Activated T-helper 1 cell treated with anti-CD3 and anti-CD28 coated beads, Interleukin-12 subunit alpha, Interleukin-12 subunit beta, Interleukin-2, Interleukin-4 antibody, amounts not matched to agents 30 ng/mL and 10 ng/mL and 1 ng/mL, durations not matched to agents 14 hours and 24 hours and 36 hours (primary cell): ENCODE data around the gene RIC1. TPM values are rescaled to one million over a fixed set of nuclear protein-coding genes. Genes with fewer than 3 reads are reported as not detected.
A peak's percentile ranks its signal among the peaks of the same experiment; 100 is the strongest.
"Not testable (repeated sequence)": the region's sequence is repeated elsewhere in the genome, so short reads cannot be mapped to it uniquely, and the experiment has no call there.

ENCODE experiments used
- DNase-seq: peaks from one replicate; pipeline ENCODE4 v3.0.0; 2021; ENCODE audit warnings: low spot score
- H3K27ac Mint-ChIP-seq: one replicate; pipeline ENCODE4 v1.8.0; 2021; ENCODE audit warnings: mild to moderate bottlenecking, mixed read lengths
- H3K27me3 Mint-ChIP-seq: one replicate; pipeline ENCODE4 v1.8.0; 2022; ENCODE audit warnings: mild to moderate bottlenecking, moderate library complexity, mixed read lengths; ENCODE audit not compliant: insufficient read depth
- H3K36me3 Mint-ChIP-seq: one replicate; pipeline ENCODE4 v1.8.0; 2021; ENCODE audit warnings: low read depth, mixed read lengths
- H3K4me1 Mint-ChIP-seq: one replicate; pipeline ENCODE4 v1.8.0; 2021; ENCODE audit warnings: low read depth, mixed read lengths
- H3K4me3 Mint-ChIP-seq: one replicate; pipeline ENCODE4 v1.8.0; 2021; ENCODE audit warnings: mild to moderate bottlenecking, moderate library complexity, mixed read lengths
- H3K9me3 Mint-ChIP-seq: one replicate; pipeline ENCODE4 v1.8.0; 2021; ENCODE audit warnings: mixed read lengths
- intact Hi-C: fragments of 100-400 bp; cut with micrococcal nuclease; formaldehyde crosslinking; loops from one replicate; pipeline ENCODE4 v1.15.1; 2024
- total RNA-seq: library from RNA; stranded (reverse); gene quantifications from 2 replicates; pipeline ENCODE4 v1.2.3, GENCODE V29; 2022

Gene RIC1
- total RNA-seq, 1 donor from 2014 or later: 20.9 TPM

- intact Hi-C loops: no loop called here
- no peak overlapping the region for H3K27ac Mint-ChIP-seq
- no peaks in the 10 kb centered on the region for H3K27me3 Mint-ChIP-seq
- peaks cover 18% of the 10 kb centered on the region for H3K9me3 Mint-ChIP-seq
- H3K4me3 Mint-ChIP-seq: no peak overlapping the region
- no peaks in the 10 kb centered on the region for H3K4me1 Mint-ChIP-seq
- H3K36me3 Mint-ChIP-seq: peaks cover 12% of the 10 kb centered on the region
- DNase-seq: no peak
Measured at GRCh38 chr9:5688109-5688508, 59.2 kb downstream of the RIC1 start.

DNA sequence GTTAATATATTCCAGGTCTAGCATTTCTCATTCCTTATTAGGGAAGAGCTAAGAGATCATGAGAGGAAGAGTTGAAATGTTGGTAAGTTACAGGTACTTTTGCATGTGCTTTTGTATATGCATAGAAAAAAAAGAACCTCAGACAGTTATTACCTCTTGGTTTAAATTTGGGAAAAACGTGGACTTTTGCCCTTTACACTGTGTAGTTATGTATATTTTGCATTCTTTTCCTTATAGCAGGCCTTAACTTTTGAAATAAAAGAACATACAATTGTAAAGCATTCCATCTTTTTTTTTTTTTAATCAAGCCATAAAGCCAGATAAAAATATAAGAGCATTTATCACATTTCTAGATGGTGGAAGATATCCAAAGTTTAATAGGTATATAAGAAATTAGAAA, 61.4 kb downstream of the RIC1 start:
- no peaks in the 10 kb centered on the region for H3K4me1 Mint-ChIP-seq
- H3K4me3 Mint-ChIP-seq: no peak overlapping the region
- H3K27ac Mint-ChIP-seq: no peak overlapping the region
- H3K36me3 Mint-ChIP-seq: peaks cover 7% of the 10 kb centered on the region
- no peaks in the 10 kb centered on the region for H3K27me3 Mint-ChIP-seq
- H3K9me3 Mint-ChIP-seq: peaks cover 9% of the 10 kb centered on the region
- no peak for DNase-seq
- intact Hi-C loops: no loop called here

DNA sequence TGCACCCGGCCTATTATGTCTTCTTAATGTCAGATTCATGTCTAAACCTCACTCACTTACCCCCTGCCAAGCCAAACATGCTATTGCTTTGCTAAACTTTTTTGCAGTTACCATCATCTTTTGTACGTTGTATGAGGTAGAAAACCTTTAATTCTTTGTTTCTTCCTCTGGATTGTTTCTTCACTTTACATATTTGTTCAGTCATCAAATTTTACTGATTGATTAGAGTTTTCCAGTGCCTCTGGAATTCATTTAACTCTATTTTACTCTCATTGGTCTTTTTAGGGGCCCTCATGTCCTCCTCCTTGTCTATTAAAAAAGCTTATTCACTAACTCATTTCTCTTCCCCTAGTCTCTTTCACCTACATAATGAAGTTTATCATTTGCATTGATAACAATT, 67.0 kb downstream of the RIC1 start:
- no peaks in the 10 kb centered on the region for H3K9me3 Mint-ChIP-seq
- intact Hi-C loops: no loop called here

DNA sequence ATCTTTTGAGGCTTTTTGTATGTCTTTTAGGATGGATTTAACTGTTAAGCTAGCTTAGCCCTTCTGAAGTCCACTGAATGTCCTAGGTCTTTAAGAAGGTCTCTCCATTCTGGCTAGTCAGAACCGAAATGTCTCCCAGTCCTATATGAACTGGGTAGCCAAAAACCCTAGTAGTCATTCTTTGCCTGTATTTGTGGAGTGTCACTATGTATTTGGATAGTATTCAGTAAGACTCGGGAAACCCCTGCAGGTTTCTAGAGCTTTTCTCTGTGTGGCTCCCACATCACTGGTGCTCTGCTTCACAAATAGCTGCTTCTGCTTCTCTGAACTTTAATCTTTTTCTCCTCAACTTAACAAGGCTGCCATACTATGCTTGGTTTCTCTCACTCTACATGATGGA, 68.0 kb downstream of the RIC1 start:
- Mint-ChIP-seq H3K9me3 (no peaks in the 10 kb centered on the region), H3K27me3 (no peaks in the 10 kb centered on the region), H3K27ac (no peak overlapping the region), H3K36me3 (peaks cover 10% of the 10 kb centered on the region), H3K4me3 (no peak overlapping the region), H3K4me1 (peaks cover 10% of the 10 kb centered on the region)
- DNase-seq: no peak
- intact Hi-C loops: no loop called here

More for the DNA sequence above, 67.0 kb downstream of the RIC1 start:
- H3K27ac Mint-ChIP-seq: peak overlapping the region; percentile 45
- peaks cover 7% of the 10 kb centered on the region for H3K4me1 Mint-ChIP-seq
- DNase-seq: no peak
- H3K36me3 Mint-ChIP-seq: peaks cover 9% of the 10 kb centered on the region
- H3K4me3 Mint-ChIP-seq: no peak overlapping the region
- H3K27me3 Mint-ChIP-seq: no peaks in the 10 kb centered on the region

DNA sequence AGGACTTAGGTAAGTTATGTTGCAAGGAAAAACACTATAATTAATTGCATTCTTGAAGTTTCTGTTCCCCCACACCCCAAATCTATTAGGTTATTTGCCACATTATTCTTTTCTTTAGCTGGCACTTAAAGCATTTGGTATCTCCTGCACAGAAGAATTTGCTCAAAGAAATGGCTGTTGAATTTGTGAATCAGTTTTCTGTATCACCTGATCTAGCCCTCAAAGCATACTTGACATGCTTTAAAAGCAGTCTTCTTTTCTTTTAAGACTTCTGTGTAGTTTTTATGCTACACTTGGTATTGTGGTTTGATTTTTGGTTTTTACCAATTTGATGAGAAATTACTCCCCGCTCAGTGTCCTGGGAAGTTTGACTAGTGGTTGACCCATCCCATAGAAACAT, 69.1 kb downstream of the RIC1 start:
- Mint-ChIP-seq H3K27ac (no peak overlapping the region), H3K9me3 (no peaks in the 10 kb centered on the region), H3K36me3 (peaks cover 16% of the 10 kb centered on the region), H3K27me3 (no peaks in the 10 kb centered on the region), H3K4me3 (no peak overlapping the region), H3K4me1 (peaks cover 14% of the 10 kb centered on the region)
- intact Hi-C loops: no loop called here
- DNase-seq: no peak

GRCh38 chr9:5698810-5699556, 70.1 kb downstream of the RIC1 start:
- Mint-ChIP-seq H3K4me1 (peaks cover 14% of the 10 kb centered on the region), H3K4me3 (no peak overlapping the region), H3K9me3 (no peaks in the 10 kb centered on the region), H3K27ac (no peak overlapping the region), H3K27me3 (no peaks in the 10 kb centered on the region), H3K36me3 (peaks cover 20% of the 10 kb centered on the region)
- no peak for DNase-seq
- intact Hi-C loops: no loop called here

- peaks cover 51% of the 10 kb centered on the region for H3K36me3 Mint-ChIP-seq
- no peaks in the 10 kb centered on the region for H3K4me1 Mint-ChIP-seq
- no peaks in the 10 kb centered on the region for H3K27me3 Mint-ChIP-seq
- intact Hi-C loops: no loop called here
- no peak for DNase-seq
- no peak overlapping the region for H3K4me3 Mint-ChIP-seq
- no peak overlapping the region for H3K27ac Mint-ChIP-seq
- H3K9me3 Mint-ChIP-seq: peaks cover 42% of the 10 kb centered on the region
Measured at GRCh38 chr9:5708414-5708813, 79.5 kb downstream of the RIC1 start.

DNA sequence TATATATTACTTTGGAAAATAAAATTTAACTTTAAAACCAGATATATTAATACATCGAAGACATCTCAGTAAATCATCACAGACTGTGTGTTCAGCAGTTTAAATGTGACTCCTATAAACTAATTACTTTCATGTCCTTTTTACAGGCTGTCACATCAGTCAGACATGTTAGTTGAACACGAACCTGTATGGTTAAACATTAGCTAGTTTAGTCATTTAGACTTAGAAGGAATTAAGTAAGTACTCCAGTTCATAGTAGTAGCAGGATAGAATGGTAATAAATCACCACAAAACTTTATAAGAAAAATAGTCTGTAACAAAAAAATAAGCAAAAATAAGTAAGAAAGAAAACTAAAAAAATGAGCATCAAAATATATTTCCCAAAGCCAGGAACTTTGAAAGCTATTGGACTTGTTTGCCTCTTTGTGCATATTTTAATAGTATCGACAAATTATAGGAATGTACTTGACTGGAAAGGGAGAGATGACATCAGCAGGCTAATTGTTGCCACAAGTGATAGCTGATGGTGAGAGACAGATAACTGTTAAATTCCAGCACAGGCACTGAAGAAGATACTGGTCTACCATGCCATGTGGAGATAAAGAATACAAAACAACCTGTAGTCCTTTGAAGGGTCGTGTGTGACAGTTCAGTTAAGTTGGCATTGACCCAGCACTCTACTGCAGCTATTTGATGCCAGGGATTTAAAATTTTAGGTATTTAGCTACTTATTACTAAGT, 83.9 kb downstream of the RIC1 start:
- Mint-ChIP-seq H3K27ac (no peak overlapping the region), H3K27me3 (no peaks in the 10 kb centered on the region), H3K9me3 (peaks cover 30% of the 10 kb centered on the region), H3K4me1 (no peaks in the 10 kb centered on the region), H3K4me3 (no peak overlapping the region), H3K36me3 (peaks cover 72% of the 10 kb centered on the region)
- no peak for DNase-seq
- intact Hi-C loops: no loop called here

- DNase-seq: no peak
- H3K36me3 Mint-ChIP-seq: peaks cover 59% of the 10 kb centered on the region
- H3K4me1 Mint-ChIP-seq: peaks cover 4% of the 10 kb centered on the region
- no peak overlapping the region for H3K4me3 Mint-ChIP-seq
- intact Hi-C loops: no loop called here
- H3K27me3 Mint-ChIP-seq: no peaks in the 10 kb centered on the region
- H3K27ac Mint-ChIP-seq: no peak overlapping the region
- H3K9me3 Mint-ChIP-seq: peaks cover 12% of the 10 kb centered on the region
Measured at GRCh38 chr9:5714501-5715401, 85.8 kb downstream of the RIC1 start.

GRCh38 chr9:5715548-5716127, 86.7 kb downstream of the RIC1 start:
- peaks cover 9% of the 10 kb centered on the region for H3K9me3 Mint-ChIP-seq
- peaks cover 4% of the 10 kb centered on the region for H3K4me1 Mint-ChIP-seq
- intact Hi-C loops: no loop called here
- H3K4me3 Mint-ChIP-seq: no peak overlapping the region
- H3K27me3 Mint-ChIP-seq: no peaks in the 10 kb centered on the region
- H3K27ac Mint-ChIP-seq: no peak overlapping the region
- DNase-seq: no peak
- peaks cover 54% of the 10 kb centered on the region for H3K36me3 Mint-ChIP-seq

GRCh38 chr9:5717434-5717833, 88.5 kb downstream of the RIC1 start:
- H3K4me3 Mint-ChIP-seq, H3K27ac Mint-ChIP-seq, intact Hi-C loops, H3K9me3 Mint-ChIP-seq, H3K27me3 Mint-ChIP-seq, DNase-seq, H3K4me1 Mint-ChIP-seq: not testable (repeated sequence)
- peaks cover 47% of the 10 kb centered on the region for H3K36me3 Mint-ChIP-seq

DNA sequence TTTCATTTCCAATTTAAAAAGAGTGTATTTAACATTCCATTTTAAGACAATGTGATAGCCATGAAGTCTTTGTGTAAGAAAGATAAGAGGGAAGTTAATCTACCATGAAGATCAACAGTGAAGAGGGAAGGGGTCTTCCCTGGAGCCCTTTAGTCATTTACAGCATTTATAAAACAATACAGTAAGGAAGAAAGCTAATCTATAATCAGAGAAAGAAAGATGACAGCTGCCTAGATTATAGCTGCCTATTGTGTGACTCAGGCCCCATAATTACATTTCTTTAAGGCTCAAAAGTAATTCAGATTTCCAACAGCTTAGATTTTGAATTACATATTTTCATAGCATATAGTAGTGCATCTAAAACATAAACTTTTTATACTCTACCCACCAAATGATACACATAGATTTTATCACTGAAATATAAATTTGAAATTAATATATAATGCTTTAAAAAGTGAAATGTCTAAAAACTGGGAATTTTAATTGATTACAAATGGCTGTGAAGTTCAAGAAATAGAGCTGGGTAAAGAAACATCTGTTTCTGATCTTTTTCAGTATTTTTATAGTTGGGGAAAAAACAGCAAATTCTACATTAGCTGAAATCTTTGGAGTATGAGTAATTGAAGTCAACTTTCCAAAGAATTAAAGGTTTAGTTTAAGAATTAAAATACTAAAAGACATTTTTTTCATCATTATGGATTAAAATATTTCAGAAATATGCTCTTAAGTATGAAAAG, 89.6 kb downstream of the RIC1 start:
- H3K27me3 Mint-ChIP-seq: no peaks in the 10 kb centered on the region
- H3K36me3 Mint-ChIP-seq: peaks cover 48% of the 10 kb centered on the region
- H3K9me3 Mint-ChIP-seq: peaks cover 5% of the 10 kb centered on the region
- no peak for DNase-seq
- H3K4me3 Mint-ChIP-seq: no peak overlapping the region
- intact Hi-C loops: no loop called here
- H3K4me1 Mint-ChIP-seq: peaks cover 4% of the 10 kb centered on the region
- no peak overlapping the region for H3K27ac Mint-ChIP-seq
